K562 (cell line): ENCODE results near the gene IGFL1.

Experiments
- CBFB ChIP-seq: sonication (generic); formaldehyde crosslinking; IDR thresholded peaks from 2 replicates; pipeline ENCODE4 v1.4.0; 2020; ENCODE audit warnings: mild to moderate bottlenecking, missing genetic modification reagents
- HCFC1 ChIP-seq: IDR thresholded peaks from 2 replicates; pipeline ENCODE4 v1.6.1; 2012; ENCODE audit warnings: low read depth, low read length, improper control_type of control experiment
- LCOR ChIP-seq: sonication (generic); formaldehyde crosslinking; IDR thresholded peaks from 2 replicates; pipeline ENCODE4 v1.8.0; 2022; ENCODE audit warnings: mild to moderate bottlenecking, missing genetic modification reagents
- LEF1 ChIP-seq: fragments of 450-650 bp; IDR thresholded peaks from 2 replicates; pipeline ENCODE4 v1.6.1; 2016; ENCODE audit warnings: mild to moderate bottlenecking
- POLR2AphosphoS5 ChIP-seq: IDR thresholded peaks from 2 replicates; pipeline ENCODE4 v1.6.1; 2011; ENCODE audit warnings: mild to moderate bottlenecking, low read depth, low read length, moderate library complexity; ENCODE audit not compliant: control insufficient read depth, insufficient read depth
- SIN3A ChIP-seq, 2 experiments: fragments of 150-350 bp in 1 of 2; IDR thresholded peaks; 2 replicates each; pipeline ENCODE4 v1.6.1; 2011 to 2016; ENCODE audit warnings: borderline replicate concordance in 2 of 2, low read depth in 2 of 2, low read length in 2 of 2, mild to moderate bottlenecking in 2 of 2, moderate library complexity in 2 of 2; ENCODE audit not compliant: control insufficient read depth in 1 of 2
- ZFP30 ChIP-seq: fragments of 250-450 bp; sonication (Bioruptor Pico); IDR thresholded peaks from 2 replicates; pipeline ENCODE4 v1.8.0; 2022; ENCODE audit warnings: moderate library complexity, mild to moderate bottlenecking, inconsistent platforms, borderline replicate concordance
- ZNF146 ChIP-seq: IDR thresholded peaks from one replicate; pipeline ENCODE4 v1.6.1; 2018; ENCODE audit warnings: missing compliant biosample characterization; ENCODE audit not compliant: unreplicated experiment
- ZNF282 ChIP-seq: sonication (generic); formaldehyde crosslinking; IDR thresholded peaks from 2 replicates; pipeline ENCODE4 v1.8.1; 2023; ENCODE audit warnings: missing genetic modification reagents
- TF ChIP-seq, protein P1 (sequence below), 3 experiments: IDR thresholded peaks in 2 of 3; conservative IDR thresholded peaks in 1 of 3; 2 replicates each; pipeline ENCODE4 v1.5.1; 2011 to 2012; ENCODE audit warnings: low read length in 3 of 3, mild to moderate bottlenecking in 3 of 3, control low read depth in 2 of 3, improper control_type of control experiment in 1 of 3, inconsistent platforms in 1 of 3, low read depth in 1 of 3, mixed read lengths in 1 of 3, moderate library complexity in 1 of 3; ENCODE audit not compliant: insufficient read depth in 2 of 3
- TF ChIP-seq, protein P2 (sequence below), 2 experiments: IDR thresholded peaks in 1 of 2; conservative IDR thresholded peaks in 1 of 2; 2 replicates each; pipeline ENCODE4 v1.6.1; 2016; ENCODE audit warnings: low read depth in 2 of 2, mild to moderate bottlenecking in 1 of 2, missing compliant biosample characterization in 1 of 2, missing genetic modification characterization in 1 of 2, moderate library complexity in 1 of 2

DNA sequence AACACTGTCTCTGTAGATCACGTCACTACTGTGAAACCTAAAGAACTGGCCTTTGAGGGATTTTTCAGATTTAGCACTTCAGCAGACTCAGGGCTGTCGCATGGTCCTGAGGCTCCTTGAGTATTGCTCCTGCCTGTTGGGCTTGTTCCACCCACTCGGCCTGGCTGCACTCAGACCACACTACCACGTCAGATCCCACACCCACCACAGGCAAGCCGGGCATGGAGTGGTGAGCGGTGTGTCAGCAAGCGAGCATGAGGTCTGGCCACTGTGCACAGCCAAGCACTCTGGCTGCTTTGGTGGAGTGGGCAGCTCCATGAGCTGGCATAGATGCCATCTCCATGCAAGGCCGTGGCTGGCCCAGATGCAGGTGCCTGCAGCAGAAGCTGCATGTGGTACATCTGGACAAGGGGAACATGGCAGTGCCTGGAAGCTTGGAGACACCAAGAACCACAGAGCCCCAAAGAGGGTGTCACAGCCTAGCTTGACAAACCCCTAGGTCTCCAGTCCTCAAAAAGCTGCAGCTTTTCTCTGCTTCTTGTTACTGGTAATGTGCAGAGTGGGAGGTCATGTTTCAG is 9.4 kb upstream of the IGFL1 start:
- no peak for TF ChIP-seq ZNF282 (CRISPR knock-in tag)
- no peak for TF ChIP-seq SIN3A (IDR thresholded peaks at IDR 0.05; ENCODE audit: borderline replicate concordance in 2 of 2, control insufficient read depth in 1 of 2, low read depth in 2 of 2, low read length in 2 of 2)
- TF ChIP-seq ZNF146: no peak
- TF ChIP-seq LCOR: no peak
- TF ChIP-seq, protein P1, sequence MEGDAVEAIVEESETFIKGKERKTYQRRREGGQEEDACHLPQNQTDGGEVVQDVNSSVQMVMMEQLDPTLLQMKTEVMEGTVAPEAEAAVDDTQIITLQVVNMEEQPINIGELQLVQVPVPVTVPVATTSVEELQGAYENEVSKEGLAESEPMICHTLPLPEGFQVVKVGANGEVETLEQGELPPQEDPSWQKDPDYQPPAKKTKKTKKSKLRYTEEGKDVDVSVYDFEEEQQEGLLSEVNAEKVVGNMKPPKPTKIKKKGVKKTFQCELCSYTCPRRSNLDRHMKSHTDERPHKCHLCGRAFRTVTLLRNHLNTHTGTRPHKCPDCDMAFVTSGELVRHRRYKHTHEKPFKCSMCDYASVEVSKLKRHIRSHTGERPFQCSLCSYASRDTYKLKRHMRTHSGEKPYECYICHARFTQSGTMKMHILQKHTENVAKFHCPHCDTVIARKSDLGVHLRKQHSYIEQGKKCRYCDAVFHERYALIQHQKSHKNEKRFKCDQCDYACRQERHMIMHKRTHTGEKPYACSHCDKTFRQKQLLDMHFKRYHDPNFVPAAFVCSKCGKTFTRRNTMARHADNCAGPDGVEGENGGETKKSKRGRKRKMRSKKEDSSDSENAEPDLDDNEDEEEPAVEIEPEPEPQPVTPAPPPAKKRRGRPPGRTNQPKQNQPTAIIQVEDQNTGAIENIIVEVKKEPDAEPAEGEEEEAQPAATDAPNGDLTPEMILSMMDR (IDR thresholded peaks at IDR 0.05 in 2 of 3, conservative IDR thresholded peaks at IDR 0.05 in 1 of 3; ENCODE audit: insufficient read depth in 2 of 3, low read depth in 1 of 3, low read length in 3 of 3): no peak
- no peak for TF ChIP-seq HCFC1
- no peak for TF ChIP-seq POLR2AphosphoS5
- TF ChIP-seq, protein P2, sequence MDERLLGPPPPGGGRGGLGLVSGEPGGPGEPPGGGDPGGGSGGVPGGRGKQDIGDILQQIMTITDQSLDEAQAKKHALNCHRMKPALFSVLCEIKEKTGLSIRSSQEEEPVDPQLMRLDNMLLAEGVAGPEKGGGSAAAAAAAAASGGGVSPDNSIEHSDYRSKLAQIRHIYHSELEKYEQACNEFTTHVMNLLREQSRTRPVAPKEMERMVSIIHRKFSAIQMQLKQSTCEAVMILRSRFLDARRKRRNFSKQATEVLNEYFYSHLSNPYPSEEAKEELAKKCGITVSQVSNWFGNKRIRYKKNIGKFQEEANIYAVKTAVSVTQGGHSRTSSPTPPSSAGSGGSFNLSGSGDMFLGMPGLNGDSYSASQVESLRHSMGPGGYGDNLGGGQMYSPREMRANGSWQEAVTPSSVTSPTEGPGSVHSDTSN (CRISPR knock-in tag; IDR thresholded peaks at IDR 0.05; ENCODE audit: low read depth): no peak
- TF ChIP-seq, protein P2 (tag; conservative IDR thresholded peaks at IDR 0.05; ENCODE audit: low read depth): no peak
- TF ChIP-seq ZFP30 (CRISPR knock-in tag): no peak
- TF ChIP-seq LEF1: no peak
- no peak for TF ChIP-seq CBFB (CRISPR knock-in tag)
